ENCODE data around the gene SAT2. TPM values are rescaled to one million over a fixed set of nuclear protein-coding genes. Genes with fewer than 3 reads are reported as not detected.

The SAT2 gene
- total RNA-seq, 1 donor from 2014 or later: 47.2 TPM

GRCh38 chr17:7654832-7655540, 27.4 kb upstream of the SAT2 start:
- H3K36me3 ChIP-seq (ENCODE audit: insufficient read depth, low read length): no peaks in the 10 kb centered on the region
- H3K4me3 ChIP-seq (ENCODE audit: insufficient read depth, low read depth, low read length): no peak overlapping the region
- H3K4me1 ChIP-seq (ENCODE audit: insufficient read depth, low read length): peaks cover 8% of the 10 kb centered on the region
- Mint-ChIP-seq H3K27ac (ENCODE audit: unreplicated experiment) (no peak overlapping the region), H3K4me1 (ENCODE audit: low read depth, unreplicated experiment) (peaks cover 12% of the 10 kb centered on the region), H3K27me3 (ENCODE audit: low read depth, unreplicated experiment) (peaks cover 31% of the 10 kb centered on the region), H3K4me3 (ENCODE audit: unreplicated experiment) (peak overlapping the region; percentile 8), H3K9me3 (ENCODE audit: unreplicated experiment) (peaks cover 4% of the 10 kb centered on the region), H3K36me3 (ENCODE audit: low read depth, unreplicated experiment) (peaks cover 2% of the 10 kb centered on the region)
- no peak overlapping the region for H2AFZ ChIP-seq (ENCODE audit: low read depth, low read length)
- H3K79me2 ChIP-seq (ENCODE audit: insufficient read depth, low read length): no peaks in the 10 kb centered on the region
- no peak overlapping the region for H3K9ac ChIP-seq (ENCODE audit: low read length)
- FAIRE-seq: no peak
- H3K27ac ChIP-seq (ENCODE audit: low read depth, low read length): no peak overlapping the region
- peaks cover 40% of the 10 kb centered on the region for H3K27me3 ChIP-seq (ENCODE audit: insufficient read depth, low read length)
- TF ChIP-seq CTCF (IDR thresholded peaks at IDR 0.05; ENCODE audit: insufficient read depth, low read depth, low read length): no peak
- no peak for TF ChIP-seq EZH2 (IDR thresholded peaks at IDR 0.05; ENCODE audit: insufficient read depth, low read length)
- no peaks in the 10 kb centered on the region for H4K20me1 ChIP-seq (ENCODE audit: insufficient read depth, low read length)
- DNase-seq (ENCODE audit: low read depth): peak; percentile 7
- H3K4me2 ChIP-seq (ENCODE audit: low read length): no peak overlapping the region
- H3K9me3 ChIP-seq (ENCODE audit: insufficient read depth, low read depth, low read length): no peaks in the 10 kb centered on the region

- Histone ChIP-seq H3K79me2 (ENCODE audit: insufficient read depth, low read length) (no peaks in the 10 kb centered on the region), H2AFZ (ENCODE audit: low read depth, low read length) (no peak overlapping the region), H3K4me2 (ENCODE audit: low read length) (no peak overlapping the region), H3K36me3 (ENCODE audit: insufficient read depth, low read length) (no peaks in the 10 kb centered on the region), H3K27me3 (ENCODE audit: insufficient read depth, low read length) (peaks cover 46% of the 10 kb centered on the region), H3K9ac (ENCODE audit: low read length) (no peak overlapping the region), H3K4me3 (ENCODE audit: insufficient read depth, low read depth, low read length) (no peak overlapping the region), H4K20me1 (ENCODE audit: insufficient read depth, low read length) (no peaks in the 10 kb centered on the region), H3K9me3 (ENCODE audit: insufficient read depth, low read depth, low read length) (no peaks in the 10 kb centered on the region), H3K27ac (ENCODE audit: low read depth, low read length) (no peak overlapping the region), H3K4me1 (ENCODE audit: insufficient read depth, low read length) (peaks cover 8% of the 10 kb centered on the region)
- Mint-ChIP-seq H3K27ac (ENCODE audit: unreplicated experiment) (no peak overlapping the region), H3K9me3 (ENCODE audit: unreplicated experiment) (peaks cover 4% of the 10 kb centered on the region), H3K27me3 (ENCODE audit: low read depth, unreplicated experiment) (peaks cover 37% of the 10 kb centered on the region), H3K4me3 (ENCODE audit: unreplicated experiment) (no peak overlapping the region), H3K36me3 (ENCODE audit: low read depth, unreplicated experiment) (peaks cover 2% of the 10 kb centered on the region), H3K4me1 (ENCODE audit: low read depth, unreplicated experiment) (peaks cover 12% of the 10 kb centered on the region)
- FAIRE-seq: no peak
- TF ChIP-seq CTCF (IDR thresholded peaks at IDR 0.05; ENCODE audit: insufficient read depth, low read depth, low read length) (no peak), EZH2 (IDR thresholded peaks at IDR 0.05; ENCODE audit: insufficient read depth, low read length) (no peak)
- no peak for DNase-seq (ENCODE audit: low read depth)
Observed at GRCh38 chr17:7652388-7653356, 25.1 kb upstream of the SAT2 start.
